Measurements from ENCODE around the gene CCND2. TPM values are rescaled to one million over a fixed set of nuclear protein-coding genes. Genes with fewer than 3 reads are reported as not detected.

Gene CCND2
- total and polyA plus RNA-seq, 4 donors, result 0.50 to 16.5 (median 3.0) TPM

DNA sequence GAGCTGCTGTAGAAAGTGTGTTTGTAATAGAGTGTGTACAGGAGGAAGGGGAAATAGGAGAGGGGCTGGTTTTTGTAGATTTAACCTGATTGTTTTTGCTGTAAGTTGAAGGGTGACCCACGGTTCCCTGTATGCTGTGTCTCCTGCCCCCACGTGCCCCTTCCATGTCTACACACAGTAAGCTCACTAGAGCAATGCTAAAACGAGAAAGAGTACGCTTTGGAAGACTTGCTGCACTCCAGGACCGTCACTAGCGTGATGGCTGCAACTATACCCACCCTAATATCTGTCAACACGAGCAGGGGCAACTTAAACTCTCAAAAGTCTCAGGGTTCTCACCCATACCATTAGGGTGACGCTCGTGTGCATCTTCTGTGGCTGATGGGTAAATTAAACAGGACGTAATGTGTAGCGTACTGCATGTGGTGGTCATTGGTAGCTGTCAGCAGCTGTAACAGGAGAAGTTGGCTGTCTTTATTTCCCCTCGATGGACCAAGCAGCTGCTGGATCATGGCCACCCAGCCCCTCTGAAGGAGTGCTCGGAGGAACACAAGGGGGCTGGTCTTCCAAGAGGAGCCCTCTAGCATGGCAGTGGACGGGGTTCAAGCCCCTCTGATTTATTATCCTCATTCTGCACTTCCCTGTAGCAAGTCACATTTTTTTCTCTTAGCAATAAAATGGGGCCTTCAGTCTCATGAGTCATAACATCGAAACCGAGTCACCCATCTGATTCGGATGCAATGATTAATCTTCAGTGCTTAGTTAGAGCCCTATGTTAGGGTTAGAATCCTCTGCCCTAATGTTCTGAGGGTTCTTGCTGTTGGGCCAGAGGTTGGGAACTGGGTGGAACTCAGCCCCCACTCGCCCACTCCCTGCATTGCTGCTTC lies 14.0 kb downstream of the CCND2 start (continued):
- TF ChIP-seq, protein P1, sequence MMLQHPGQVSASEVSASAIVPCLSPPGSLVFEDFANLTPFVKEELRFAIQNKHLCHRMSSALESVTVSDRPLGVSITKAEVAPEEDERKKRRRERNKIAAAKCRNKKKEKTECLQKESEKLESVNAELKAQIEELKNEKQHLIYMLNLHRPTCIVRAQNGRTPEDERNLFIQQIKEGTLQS (IDR thresholded peaks at IDR 0.05), result no peak
- no peak for TF ChIP-seq RXRA (IDR thresholded peaks at IDR 0.05)
- TF ChIP-seq GABPA (IDR thresholded peaks at IDR 0.05 in 1 of 2, conservative IDR thresholded peaks at IDR 0.05 in 1 of 2), result no peak
- TF ChIP-seq, protein P2, sequence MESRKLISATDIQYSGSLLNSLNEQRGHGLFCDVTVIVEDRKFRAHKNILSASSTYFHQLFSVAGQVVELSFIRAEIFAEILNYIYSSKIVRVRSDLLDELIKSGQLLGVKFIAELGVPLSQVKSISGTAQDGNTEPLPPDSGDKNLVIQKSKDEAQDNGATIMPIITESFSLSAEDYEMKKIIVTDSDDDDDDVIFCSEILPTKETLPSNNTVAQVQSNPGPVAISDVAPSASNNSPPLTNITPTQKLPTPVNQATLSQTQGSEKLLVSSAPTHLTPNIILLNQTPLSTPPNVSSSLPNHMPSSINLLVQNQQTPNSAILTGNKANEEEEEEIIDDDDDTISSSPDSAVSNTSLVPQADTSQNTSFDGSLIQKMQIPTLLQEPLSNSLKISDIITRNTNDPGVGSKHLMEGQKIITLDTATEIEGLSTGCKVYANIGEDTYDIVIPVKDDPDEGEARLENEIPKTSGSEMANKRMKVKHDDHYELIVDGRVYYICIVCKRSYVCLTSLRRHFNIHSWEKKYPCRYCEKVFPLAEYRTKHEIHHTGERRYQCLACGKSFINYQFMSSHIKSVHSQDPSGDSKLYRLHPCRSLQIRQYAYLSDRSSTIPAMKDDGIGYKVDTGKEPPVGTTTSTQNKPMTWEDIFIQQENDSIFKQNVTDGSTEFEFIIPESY (IDR thresholded peaks at IDR 0.05), result no peak
- TF ChIP-seq SP1 (IDR thresholded peaks at IDR 0.05), result no peak
- no peak for TF ChIP-seq HNF4A (conservative IDR thresholded peaks at IDR 0.05)
- TF ChIP-seq EGR1 (IDR thresholded peaks at IDR 0.05; ENCODE audit: low read depth in 2 of 2), result no peak
- TF ChIP-seq HNF4G (IDR thresholded peaks at IDR 0.05), result no peak
- TF ChIP-seq NR2F2 (IDR thresholded peaks at IDR 0.05), result no peak

DNA sequence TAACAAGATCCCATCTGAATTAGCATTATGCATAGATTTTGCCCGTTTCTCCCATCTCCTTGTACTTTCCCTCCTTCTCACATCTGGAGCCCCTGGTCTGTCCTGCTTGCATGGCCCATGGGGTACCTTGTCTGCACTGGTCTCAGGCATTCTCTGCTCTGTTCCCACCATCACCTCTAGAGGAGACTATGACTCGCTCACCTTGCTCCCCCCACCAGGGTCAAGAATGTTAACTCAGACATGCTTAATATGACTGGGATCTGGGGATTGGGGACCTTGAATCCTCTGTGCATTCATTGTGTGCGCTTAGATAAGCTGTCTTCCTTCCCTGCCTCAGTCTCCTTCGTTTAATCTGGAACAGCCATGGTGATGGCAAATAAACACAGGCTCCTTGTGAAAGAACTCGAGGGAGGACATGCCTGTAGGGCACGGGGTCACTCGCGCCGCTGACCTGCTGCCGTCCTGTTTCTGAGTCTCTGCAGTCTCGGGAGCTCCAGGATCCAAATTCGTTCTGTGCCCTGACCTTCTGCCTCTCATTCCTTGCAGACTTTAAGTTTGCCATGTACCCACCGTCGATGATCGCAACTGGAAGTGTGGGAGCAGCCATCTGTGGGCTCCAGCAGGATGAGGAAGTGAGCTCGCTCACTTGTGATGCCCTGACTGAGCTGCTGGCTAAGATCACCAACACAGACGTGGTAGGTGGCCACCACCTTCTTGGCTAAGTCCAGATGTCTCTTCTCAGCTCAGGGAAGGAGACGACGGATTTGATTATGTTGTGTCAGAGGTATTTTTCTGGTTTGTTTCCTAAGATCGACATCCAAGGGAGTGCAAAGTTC lies 15.0 kb downstream of the CCND2 start:
- Histone ChIP-seq H3K4me3 (ENCODE audit: low read depth in 1 of 3, low read length in 3 of 3) (no peak overlapping the region), H3K4me1 (ENCODE audit: control insufficient read depth in 4 of 4, insufficient read depth in 4 of 4, low read length in 3 of 4) (peaks cover 0 to 4% (median 0%) of the 10 kb centered on the region in 4 donors), H3K27ac (ENCODE audit: low read depth in 1 of 2, low read length in 2 of 2) (no peak overlapping the region), H3K27me3 (ENCODE audit: control insufficient read depth in 4 of 4, insufficient read depth in 4 of 4, low read length in 3 of 4) (no peaks in the 10 kb centered on the region), H3K36me3 (ENCODE audit: control insufficient read depth in 4 of 4, insufficient read depth in 3 of 4, low read depth in 1 of 4, low read length in 3 of 4) (no peaks in the 10 kb centered on the region), H3K9me3 (ENCODE audit: control insufficient read depth in 4 of 4, low read length in 3 of 4) (no peaks in the 10 kb centered on the region), H3K9ac (ENCODE audit: low read depth in 1 of 2, low read length in 2 of 2) (no peak overlapping the region)
- no peak for DNase-seq (ENCODE audit: low spot score)
- 72% methylated on average over 20 of the region's 20 CpGs for WGBS
- TF ChIP-seq SP1 (IDR thresholded peaks at IDR 0.05) (no peak), FOXA1 (IDR thresholded peaks at IDR 0.05) (no peak), TAF1 (conservative IDR thresholded peaks at IDR 0.05) (no peak)
- TF ChIP-seq, protein P3, sequence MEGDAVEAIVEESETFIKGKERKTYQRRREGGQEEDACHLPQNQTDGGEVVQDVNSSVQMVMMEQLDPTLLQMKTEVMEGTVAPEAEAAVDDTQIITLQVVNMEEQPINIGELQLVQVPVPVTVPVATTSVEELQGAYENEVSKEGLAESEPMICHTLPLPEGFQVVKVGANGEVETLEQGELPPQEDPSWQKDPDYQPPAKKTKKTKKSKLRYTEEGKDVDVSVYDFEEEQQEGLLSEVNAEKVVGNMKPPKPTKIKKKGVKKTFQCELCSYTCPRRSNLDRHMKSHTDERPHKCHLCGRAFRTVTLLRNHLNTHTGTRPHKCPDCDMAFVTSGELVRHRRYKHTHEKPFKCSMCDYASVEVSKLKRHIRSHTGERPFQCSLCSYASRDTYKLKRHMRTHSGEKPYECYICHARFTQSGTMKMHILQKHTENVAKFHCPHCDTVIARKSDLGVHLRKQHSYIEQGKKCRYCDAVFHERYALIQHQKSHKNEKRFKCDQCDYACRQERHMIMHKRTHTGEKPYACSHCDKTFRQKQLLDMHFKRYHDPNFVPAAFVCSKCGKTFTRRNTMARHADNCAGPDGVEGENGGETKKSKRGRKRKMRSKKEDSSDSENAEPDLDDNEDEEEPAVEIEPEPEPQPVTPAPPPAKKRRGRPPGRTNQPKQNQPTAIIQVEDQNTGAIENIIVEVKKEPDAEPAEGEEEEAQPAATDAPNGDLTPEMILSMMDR (IDR thresholded peaks at IDR 0.05; ENCODE audit: low read depth, low read length, missing input control), result no peak
- TF ChIP-seq, protein P4, sequence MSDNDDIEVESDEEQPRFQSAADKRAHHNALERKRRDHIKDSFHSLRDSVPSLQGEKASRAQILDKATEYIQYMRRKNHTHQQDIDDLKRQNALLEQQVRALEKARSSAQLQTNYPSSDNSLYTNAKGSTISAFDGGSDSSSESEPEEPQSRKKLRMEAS (IDR thresholded peaks at IDR 0.05), result no peak
- TF ChIP-seq, protein P1 (IDR thresholded peaks at IDR 0.05), result no peak
